Measurements from ENCODE around the gene CCDC63. TPM values are rescaled to one million over a fixed set of nuclear protein-coding genes. Genes with fewer than 3 reads are reported as not detected.
A peak's percentile ranks its signal among the peaks of the same experiment; 100 is the strongest.

Gene CCDC63
- total RNA-seq, 1 experiment from 2014 or later = not detected

DNA sequence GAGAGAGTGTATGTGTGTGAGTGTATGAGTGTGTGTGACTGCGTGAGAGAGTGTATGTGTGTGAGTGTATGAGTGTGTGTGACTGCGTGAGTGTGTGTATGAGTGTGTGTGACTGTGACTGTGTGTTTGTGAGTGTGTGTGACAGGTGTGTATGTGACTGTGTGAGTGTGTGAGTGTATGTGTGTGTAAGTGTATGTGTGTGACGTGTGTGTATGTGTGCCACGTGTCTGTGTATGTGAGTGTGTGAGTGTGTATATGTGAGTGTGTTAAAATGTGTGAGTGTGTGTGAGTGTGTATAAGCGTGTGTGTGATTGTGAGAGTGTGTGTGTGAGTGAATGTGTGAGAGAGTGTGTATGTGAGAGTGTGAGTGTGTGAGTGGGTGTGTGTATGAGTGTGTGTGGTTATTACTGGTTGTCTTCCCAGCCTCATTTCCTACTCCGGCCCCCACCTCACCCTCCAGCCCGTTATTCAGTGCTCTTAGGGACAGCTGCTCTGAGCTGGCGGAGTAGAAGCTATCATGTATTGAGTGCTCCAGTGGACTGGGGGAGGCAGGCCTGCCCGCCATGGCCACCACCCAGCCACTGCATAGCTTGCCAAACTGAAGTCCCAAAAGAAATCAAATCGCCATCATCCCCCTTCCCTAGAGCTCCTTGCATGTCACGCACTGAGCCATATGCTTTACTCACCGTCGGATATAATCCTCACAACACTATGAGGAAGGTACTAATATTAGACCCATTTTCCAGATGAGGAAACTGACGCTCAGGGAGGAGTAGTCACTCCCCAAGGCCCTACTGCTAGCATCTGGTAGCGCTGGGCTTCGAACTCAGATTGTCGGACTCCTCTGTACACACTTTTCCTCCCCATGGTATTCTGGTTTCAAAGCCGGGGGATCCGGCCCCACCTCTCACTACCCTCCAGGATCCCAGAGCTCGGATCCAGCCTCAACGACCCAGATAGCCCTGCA is 83.8 kb downstream of the CCDC63 start:
- intact Hi-C loops (cut with micrococcal nuclease; ENCODE audit: unreplicated experiment) = no loop called here
- no peak for DNase-seq (ENCODE audit: low read depth, low spot score)
- no peak overlapping the region for H3K27ac ChIP-seq (ENCODE audit: low read length)
- no TSS peak for BruUV-seq (replicated peaks)
- ChIA-PET CTCF (no interaction called here), POLR2A (no interaction called here)
- peaks cover 3% of the 10 kb centered on the region for H3K4me1 ChIP-seq (ENCODE audit: control insufficient read depth, insufficient read depth, low read length)
- no peak overlapping the region for H3K4me3 ChIP-seq (ENCODE audit: low read depth in 2 of 2, low read length in 2 of 2)
- in situ Hi-C loops (cut with HindIII; ENCODE audit: low pct_unique_long_range_greater_than_20kb, low sequenced_read_pairs) = no loop called here
- H3K9me3 ChIP-seq (ENCODE audit: control insufficient read depth, insufficient read depth, low read depth, low read length) = no peaks in the 10 kb centered on the region
- H3K27me3 ChIP-seq (ENCODE audit: control insufficient read depth, insufficient read depth, low read length) = no peaks in the 10 kb centered on the region
- TF ChIP-seq SIN3A (IDR thresholded peaks at IDR 0.05; ENCODE audit: borderline replicate concordance, insufficient read depth, low read depth, low read length) (no peak), POLR2AphosphoS5 (IDR thresholded peaks at IDR 0.05; ENCODE audit: low read depth, low read length) (no peak)
- ATAC-seq = no peak
- no peaks in the 10 kb centered on the region for H3K36me3 ChIP-seq (ENCODE audit: control insufficient read depth, insufficient read depth, low read length)

DNA sequence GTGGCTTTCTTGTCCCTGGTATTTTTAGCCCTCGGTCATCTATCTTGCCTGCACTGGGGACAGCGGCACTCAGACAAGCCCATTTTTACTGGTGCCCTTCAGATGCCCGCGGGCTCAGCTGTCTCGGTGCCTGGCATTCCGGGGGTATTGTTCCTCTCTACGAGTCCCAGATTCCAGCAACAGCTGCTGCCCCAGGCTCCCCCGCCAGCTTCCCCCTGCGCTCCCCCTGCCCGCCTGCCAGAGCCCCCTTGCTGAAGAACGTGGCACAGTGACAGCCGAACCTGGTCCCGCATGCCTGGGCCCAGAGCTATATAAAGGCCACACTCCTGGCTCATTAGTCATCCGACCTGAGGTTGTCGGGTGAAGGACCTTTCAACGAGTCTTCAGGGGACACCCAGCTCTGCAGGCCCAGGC is 84.5 kb downstream of the CCDC63 start:
- in situ Hi-C loops (cut with HindIII; ENCODE audit: low pct_unique_long_range_greater_than_20kb, low sequenced_read_pairs) (no loop called here), intact Hi-C loops (cut with micrococcal nuclease; ENCODE audit: unreplicated experiment) (no loop called here)
- TF ChIP-seq POLR2AphosphoS5 (IDR thresholded peaks at IDR 0.05; ENCODE audit: low read depth, low read length) (no peak), CTCF (IDR thresholded peaks at IDR 0.05) (no peak), SIN3A (IDR thresholded peaks at IDR 0.05; ENCODE audit: borderline replicate concordance, insufficient read depth, low read depth, low read length) (no peak), TCF7L2 (IDR thresholded peaks at IDR 0.05; ENCODE audit: low read depth, low read length) (no peak)
- TF ChIP-seq, protein P1, sequence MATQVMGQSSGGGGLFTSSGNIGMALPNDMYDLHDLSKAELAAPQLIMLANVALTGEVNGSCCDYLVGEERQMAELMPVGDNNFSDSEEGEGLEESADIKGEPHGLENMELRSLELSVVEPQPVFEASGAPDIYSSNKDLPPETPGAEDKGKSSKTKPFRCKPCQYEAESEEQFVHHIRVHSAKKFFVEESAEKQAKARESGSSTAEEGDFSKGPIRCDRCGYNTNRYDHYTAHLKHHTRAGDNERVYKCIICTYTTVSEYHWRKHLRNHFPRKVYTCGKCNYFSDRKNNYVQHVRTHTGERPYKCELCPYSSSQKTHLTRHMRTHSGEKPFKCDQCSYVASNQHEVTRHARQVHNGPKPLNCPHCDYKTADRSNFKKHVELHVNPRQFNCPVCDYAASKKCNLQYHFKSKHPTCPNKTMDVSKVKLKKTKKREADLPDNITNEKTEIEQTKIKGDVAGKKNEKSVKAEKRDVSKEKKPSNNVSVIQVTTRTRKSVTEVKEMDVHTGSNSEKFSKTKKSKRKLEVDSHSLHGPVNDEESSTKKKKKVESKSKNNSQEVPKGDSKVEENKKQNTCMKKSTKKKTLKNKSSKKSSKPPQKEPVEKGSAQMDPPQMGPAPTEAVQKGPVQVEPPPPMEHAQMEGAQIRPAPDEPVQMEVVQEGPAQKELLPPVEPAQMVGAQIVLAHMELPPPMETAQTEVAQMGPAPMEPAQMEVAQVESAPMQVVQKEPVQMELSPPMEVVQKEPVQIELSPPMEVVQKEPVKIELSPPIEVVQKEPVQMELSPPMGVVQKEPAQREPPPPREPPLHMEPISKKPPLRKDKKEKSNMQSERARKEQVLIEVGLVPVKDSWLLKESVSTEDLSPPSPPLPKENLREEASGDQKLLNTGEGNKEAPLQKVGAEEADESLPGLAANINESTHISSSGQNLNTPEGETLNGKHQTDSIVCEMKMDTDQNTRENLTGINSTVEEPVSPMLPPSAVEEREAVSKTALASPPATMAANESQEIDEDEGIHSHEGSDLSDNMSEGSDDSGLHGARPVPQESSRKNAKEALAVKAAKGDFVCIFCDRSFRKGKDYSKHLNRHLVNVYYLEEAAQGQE (IDR thresholded peaks at IDR 0.05; ENCODE audit: insufficient read depth in 1 of 2, low read depth in 2 of 2, low read length in 1 of 2) = no peak
- ATAC-seq = peak; percentile 69
- BruUV-seq (replicated peaks) = no TSS peak
- Histone ChIP-seq H3K4me3 (ENCODE audit: low read depth in 2 of 2, low read length in 2 of 2) (no peak overlapping the region), H3K4me1 (ENCODE audit: control insufficient read depth, insufficient read depth, low read length) (peaks cover 3% of the 10 kb centered on the region), H3K27ac (ENCODE audit: low read length) (no peak overlapping the region), H3K9me3 (ENCODE audit: control insufficient read depth, insufficient read depth, low read depth, low read length) (no peaks in the 10 kb centered on the region), H3K27me3 (ENCODE audit: control insufficient read depth, insufficient read depth, low read length) (no peaks in the 10 kb centered on the region), H3K36me3 (ENCODE audit: control insufficient read depth, insufficient read depth, low read length) (no peaks in the 10 kb centered on the region)
- ChIA-PET CTCF (no interaction called here), POLR2A (interaction anchor here (0.5 kb wide), 1 partner anchor 31 kb away, joined by 4 read pairs; no protein-coding TSS in a partner anchor)
- no peak for DNase-seq (ENCODE audit: low read depth, low spot score)

DNA sequence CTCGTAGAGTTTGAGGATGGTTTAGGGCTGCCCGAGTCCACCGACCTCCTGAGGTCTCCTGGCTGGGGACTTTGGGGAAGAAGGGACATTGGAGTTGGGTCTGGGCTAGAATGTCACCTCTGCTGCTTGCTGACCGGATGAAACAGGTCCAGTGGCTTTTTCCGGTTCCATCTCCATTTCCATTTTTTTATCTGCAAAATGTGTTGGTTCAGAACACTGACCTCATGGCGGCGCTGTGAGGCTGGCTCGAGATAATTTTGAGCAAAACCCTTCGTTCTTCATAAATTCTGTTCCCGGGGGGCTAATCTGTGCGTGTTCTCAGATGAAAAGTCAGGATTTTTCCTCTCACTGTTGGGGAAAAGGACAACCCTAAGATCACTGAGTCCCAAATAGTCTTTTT is 85.3 kb downstream of the CCDC63 start:
- ATAC-seq = no peak
- BruUV-seq (replicated peaks) = no TSS peak

More for the DNA sequence above, 85.3 kb downstream of the CCDC63 start:
- H3K27me3 ChIP-seq (ENCODE audit: control insufficient read depth, insufficient read depth, low read length) = no peaks in the 10 kb centered on the region
- in situ Hi-C loops (cut with HindIII; ENCODE audit: low pct_unique_long_range_greater_than_20kb, low sequenced_read_pairs) = no loop called here
- no peak overlapping the region for H3K4me3 ChIP-seq (ENCODE audit: low read depth in 2 of 2, low read length in 2 of 2)
- ChIA-PET CTCF (interaction anchor here (0.8 kb wide), 1 partner anchor 36 kb away, joined by 3 read pairs; no protein-coding TSS in a partner anchor), POLR2A (no interaction called here)
- no peaks in the 10 kb centered on the region for H3K9me3 ChIP-seq (ENCODE audit: control insufficient read depth, insufficient read depth, low read depth, low read length)
- H3K36me3 ChIP-seq (ENCODE audit: control insufficient read depth, insufficient read depth, low read length) = no peaks in the 10 kb centered on the region
- no peak overlapping the region for H3K27ac ChIP-seq (ENCODE audit: low read length)
- H3K4me1 ChIP-seq (ENCODE audit: control insufficient read depth, insufficient read depth, low read length) = peaks cover 3% of the 10 kb centered on the region
- TF ChIP-seq, protein P1 (IDR thresholded peaks at IDR 0.05; ENCODE audit: insufficient read depth in 1 of 2, low read depth in 2 of 2, low read length in 1 of 2) = no peak
- TF ChIP-seq POLR2AphosphoS5 (IDR thresholded peaks at IDR 0.05; ENCODE audit: low read depth, low read length) = no peak
- peak; percentile 72 for TF ChIP-seq CTCF (IDR thresholded peaks at IDR 0.05)
- TF ChIP-seq TCF7L2 (IDR thresholded peaks at IDR 0.05; ENCODE audit: low read depth, low read length) = no peak
- DNase-seq (ENCODE audit: low read depth, low spot score) = no peak
- intact Hi-C loops (cut with micrococcal nuclease; ENCODE audit: unreplicated experiment) = no loop called here

Data from Panc1 (cell line).